GM12878 (cell line): ENCODE results near the gene CCDC51. TPM values are rescaled to one million over a fixed set of nuclear protein-coding genes. Genes with fewer than 3 reads are reported as not detected.

Experiments used
- ATAC-seq: fragments of 200-7000 bp; cut with Tn5 transposase; 3 replicates; pipeline ENCODE4 v1.9.1; 2020; ENCODE audit warnings: mild to moderate bottlenecking, moderate library complexity
- BruUV-seq: library from RNA; stranded (reverse); fragments of 400-500 nt; replicated peaks from 2 replicates; lab custom pipeline; 2021; lab: Mats Ljungman, UMichigan
- CTCF ChIA-PET: fragments of 300-600 bp; sonication (Branson Sonifier 250); formaldehyde crosslinking; extraction: SDS; loops from one replicate; lab custom pipeline; 2021; ENCODE audit warnings: inconsistent platforms; lab: Yijun Ruan, JAX
- POLR2A ChIA-PET: fragments of 350-600 bp; formaldehyde crosslinking; extraction: SDS; loops from one replicate; lab custom pipeline; 2021; ENCODE audit warnings: inconsistent platforms; lab: Charles Lee
- RAD21 ChIA-PET: fragments of 300-600 bp; sonication (Branson Sonifier 250); formaldehyde crosslinking; loops from one replicate; lab custom pipeline; 2023; ENCODE audit warnings: antibody characterized with exemption; ENCODE audit not compliant: unreplicated experiment; lab: Charles Lee
- SMC1A ChIA-PET: fragments of 300-600 bp; sonication (Branson Sonifier 250); formaldehyde crosslinking; loops from one replicate; lab custom pipeline; 2023; ENCODE audit not compliant: unreplicated experiment, uncharacterized antibody; lab: Charles Lee
- DNase-seq: peaks from one replicate; pipeline ENCODE4 v3.0.0-alpha.2; 2011; ENCODE audit warnings: low read depth, low spot score
- FAIRE-seq: peaks from 3 replicates; lab custom pipeline; 2011; peaks lifted over from hg19 to GRCh38; lab: Jason Lieb, UNC
- H2AFZ ChIP-seq: 2 replicates; pipeline ENCODE4 v1.6.0; 2011; ENCODE audit warnings: low read depth, low read length, control low read depth; ENCODE audit not compliant: control insufficient read depth
- H3K27ac ChIP-seq: 2 replicates; pipeline ENCODE4 v1.5.1; 2011; ENCODE audit warnings: control low read depth; ENCODE audit not compliant: control insufficient read depth, insufficient read depth
- H3K27me3 ChIP-seq, 2 experiments: replicated peaks in 1 of 2; 2 replicates each; pipeline versions ENCODE4 v1.6.0 to v1.6.1; 2011; ENCODE audit warnings: low read length in 1 of 2; ENCODE audit not compliant: control insufficient read depth in 2 of 2, insufficient read depth in 2 of 2
- H3K36me3 ChIP-seq, 2 experiments: 2 replicates each; pipeline ENCODE4 v1.5.1; 2011; ENCODE audit warnings: low read length in 1 of 2; ENCODE audit not compliant: control insufficient read depth in 2 of 2, insufficient read depth in 2 of 2
- H3K4me1 ChIP-seq: 2 replicates; pipeline ENCODE4 v1.6.1; 2011; ENCODE audit warnings: mild to moderate bottlenecking, low read length, moderate library complexity, mixed read lengths; ENCODE audit not compliant: control insufficient read depth, insufficient read depth
- H3K4me2 ChIP-seq: 2 replicates; pipeline ENCODE4 v1.6.0; 2011; ENCODE audit warnings: control low read depth; ENCODE audit not compliant: control insufficient read depth, insufficient read depth
- H3K4me3 ChIP-seq: fragments of 200-600 bp; sonication (generic); 2 replicates; pipeline ENCODE4 v1.5.1; 2016
- H3K79me2 ChIP-seq: 2 replicates; pipeline ENCODE4 v1.6.0; 2011; ENCODE audit warnings: low read length; ENCODE audit not compliant: control insufficient read depth, insufficient read depth
- H3K9ac ChIP-seq: 2 replicates; pipeline ENCODE4 v1.8.0; 2011; ENCODE audit warnings: low read length, control low read depth, mixed read lengths; ENCODE audit not compliant: control insufficient read depth, insufficient read depth
- H3K9me3 ChIP-seq: replicated peaks from 3 replicates; pipeline ENCODE4 v1.5.1; 2011; ENCODE audit warnings: mild to moderate bottlenecking, low read length; ENCODE audit not compliant: control insufficient read depth, insufficient read depth
- H4K20me1 ChIP-seq: 2 replicates; pipeline ENCODE4 v1.6.0; 2011; ENCODE audit not compliant: control insufficient read depth, insufficient read depth
- BRCA1 ChIP-seq: IDR thresholded peaks from 2 replicates; pipeline ENCODE4 v1.6.1; 2011; ENCODE audit warnings: low read depth, low read length, improper control_type of control experiment
- CTCF ChIP-seq, 3 experiments: IDR thresholded peaks in 2 of 3; conservative IDR thresholded peaks in 1 of 3; 2 replicates each; pipeline ENCODE4 v1.5.1; 2011; ENCODE audit warnings: low read depth in 3 of 3, low read length in 3 of 3, mild to moderate bottlenecking in 3 of 3, control low read depth in 2 of 3, moderate library complexity in 2 of 3, inconsistent platforms in 1 of 3, mixed read lengths in 1 of 3; ENCODE audit not compliant: control insufficient read depth in 2 of 3, insufficient read depth in 1 of 3; ENCODE audit errors: extremely low read depth in 1 of 3
- HDAC2 ChIP-seq: fragments of 200-600 bp; sonication (generic); IDR thresholded peaks from 2 replicates; pipeline ENCODE4 v1.6.1; 2017
- KLF5 ChIP-seq: fragments of 450-650 bp; IDR thresholded peaks from 2 replicates; pipeline ENCODE4 v1.6.1; 2014; ENCODE audit warnings: mild to moderate bottlenecking; ENCODE audit not compliant: partially characterized antibody
- MEF2B ChIP-seq: fragments of 450-650 bp; IDR thresholded peaks from 2 replicates; pipeline ENCODE4 v1.6.1; 2018; ENCODE audit warnings: mild to moderate bottlenecking, moderate library complexity; ENCODE audit not compliant: partially characterized antibody, poor library complexity, severe bottlenecking
- NKRF ChIP-seq: fragments of 450-650 bp; conservative IDR thresholded peaks from 2 replicates; pipeline ENCODE4 v1.6.1; 2017; ENCODE audit warnings: mild to moderate bottlenecking, moderate library complexity
- PML ChIP-seq: IDR thresholded peaks from 2 replicates; pipeline ENCODE4 v1.6.1; 2012; ENCODE audit warnings: low read length, inconsistent platforms
- POLR2A ChIP-seq: IDR thresholded peaks from 2 replicates; pipeline ENCODE4 v1.6.1; 2011; ENCODE audit warnings: low read depth, mild to moderate bottlenecking, low read length
- RB1 ChIP-seq: fragments of 450-650 bp; formaldehyde crosslinking; IDR thresholded peaks from 2 replicates; pipeline ENCODE4 v1.6.1; 2017; ENCODE audit warnings: mild to moderate bottlenecking, borderline replicate concordance
- SREBF1 ChIP-seq: IDR thresholded peaks from 2 replicates; pipeline ENCODE4 v1.6.1; 2012; ENCODE audit warnings: mild to moderate bottlenecking, low read length
- SRF ChIP-seq, 2 experiments: IDR thresholded peaks; 2 replicates each; pipeline ENCODE4 v1.6.1; 2011; ENCODE audit warnings: low read depth in 2 of 2, low read length in 2 of 2, mild to moderate bottlenecking in 1 of 2, moderate library complexity in 1 of 2
- WGBS: methylation state at CpG from one replicate; pipeline ENCODE4 v1.1.6; 2016; ENCODE audit warnings: low lambda C conversion rate; ENCODE audit not compliant: insufficient replicate concordance, insufficient coverage; ENCODE audit errors: missing lambda C conversion rate; 5-methylcytosine and 5-hydroxymethylcytosine counted together
- in situ Hi-C: fragments of 300-500 bp; cut with MboI; formaldehyde crosslinking; loops from 9 replicates; pipeline ENCODE4 v1.14.3; 2018; ENCODE audit warnings: mixed read lengths
- intact Hi-C: fragments of 100-400 bp; cut with micrococcal nuclease; formaldehyde crosslinking; loops from one replicate; pipeline ENCODE4 v1.14.2; 2022; ENCODE audit not compliant: unreplicated experiment
- polyA plus RNA-seq, 11 experiments: library from polyadenylated mRNA; depleted of rRNA in 4 of 11; unstranded in 6 of 11; stranded (reverse) in 5 of 11; fragments of >200 nt; fragmentation: Nextera tagmentation in 4 of 11; fragmentation: Illumina TruSeq in 1 of 11; extraction: Ambion mirVana in 4 of 11; extraction: Trizol in 1 of 11; gene quantifications; 1 replicate in 1 of 11; 2 replicates in 10 of 11; pipeline versions ENCODE4 v1.2.1 to v1.2.3, GENCODE V29; 2011 to 2016; ENCODE audit warnings: inconsistent platforms in 2 of 11, missing spikeins in 2 of 11, low read depth in 1 of 11
- total RNA-seq, 4 experiments: library from RNA; depleted of rRNA in 3 of 4; stranded (reverse); fragments of >200 nt in 3 of 4; fragmentation: Illumina TruSeq in 1 of 4; extraction: Trizol in 1 of 4; gene quantifications; 2 replicates each; pipeline versions ENCODE4 v1.2.1 to v1.2.3, GENCODE V29; 2013 to 2021
- TF ChIP-seq, protein P1 (sequence below): fragments of 450-650 bp; IDR thresholded peaks from 2 replicates; pipeline ENCODE4 v1.6.1; 2016; ENCODE audit warnings: mild to moderate bottlenecking
- TF ChIP-seq, protein P2 (sequence below): fragments of 450-650 bp; IDR thresholded peaks from 2 replicates; pipeline ENCODE4 v1.6.1; 2018; ENCODE audit warnings: mild to moderate bottlenecking, low read depth, moderate library complexity; ENCODE audit not compliant: partially characterized antibody

Gene CCDC51
- total and polyA plus RNA-seq, 10 of the 15 experiments (the other 5 are each of a cell fraction or from before 2014, with no cell fraction given): 10.6 to 54.9 (median 28.5) TPM

- TF ChIP-seq, protein P1, sequence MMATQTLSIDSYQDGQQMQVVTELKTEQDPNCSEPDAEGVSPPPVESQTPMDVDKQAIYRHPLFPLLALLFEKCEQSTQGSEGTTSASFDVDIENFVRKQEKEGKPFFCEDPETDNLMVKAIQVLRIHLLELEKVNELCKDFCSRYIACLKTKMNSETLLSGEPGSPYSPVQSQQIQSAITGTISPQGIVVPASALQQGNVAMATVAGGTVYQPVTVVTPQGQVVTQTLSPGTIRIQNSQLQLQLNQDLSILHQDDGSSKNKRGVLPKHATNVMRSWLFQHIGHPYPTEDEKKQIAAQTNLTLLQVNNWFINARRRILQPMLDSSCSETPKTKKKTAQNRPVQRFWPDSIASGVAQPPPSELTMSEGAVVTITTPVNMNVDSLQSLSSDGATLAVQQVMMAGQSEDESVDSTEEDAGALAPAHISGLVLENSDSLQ: no peak
- no peak for TF ChIP-seq HDAC2
- no peak for TF ChIP-seq SREBF1
Observed at GRCh38 chr3:48417529-48418108, 22.3 kb downstream of the CCDC51 start (continued).

DNA sequence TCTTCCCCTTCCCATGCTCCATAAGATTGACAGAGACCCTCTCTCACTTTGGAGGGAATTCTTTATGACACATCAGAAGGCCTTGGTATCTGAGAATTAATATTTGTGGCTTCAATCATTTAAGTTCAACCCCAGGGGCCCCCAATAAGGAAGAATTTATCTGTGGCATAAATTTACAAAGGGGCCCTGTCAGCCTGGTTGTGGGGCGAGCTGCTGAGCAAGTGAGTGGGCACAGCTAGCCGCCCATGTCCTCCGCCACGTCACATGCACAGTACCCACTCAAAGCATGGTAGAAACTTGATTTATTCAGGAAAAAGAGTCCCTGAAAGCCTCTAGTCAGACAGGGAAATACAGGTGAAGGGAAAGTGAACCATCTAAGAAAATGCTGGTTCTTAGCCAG is 23.4 kb downstream of the CCDC51 start:
- intact Hi-C loops: no loop called here
- Histone ChIP-seq H3K27ac (no peak overlapping the region), H3K4me1 (no peaks in the 10 kb centered on the region), H3K9me3 (no peaks in the 10 kb centered on the region), H4K20me1 (no peaks in the 10 kb centered on the region), H3K27me3 (no peaks in the 10 kb centered on the region), H2AFZ (no peak overlapping the region), H3K36me3 (no peaks in the 10 kb centered on the region), H3K4me2 (no peak overlapping the region), H3K4me3 (no peak overlapping the region), H3K79me2 (no peaks in the 10 kb centered on the region), H3K9ac (no peak overlapping the region)
- SMC1A ChIA-PET: interaction anchor here (2.0 kb wide), 1 partner anchor 15 kb away, joined by 7 read pairs; no protein-coding TSS in a partner anchor
- RAD21 ChIA-PET: interaction anchor here (3.8 kb wide), 1 partner anchor 20 kb away, joined by 15 read pairs; no protein-coding TSS in a partner anchor
- WGBS: 1% methylated on average over 4 of the region's 4 CpGs
- FAIRE-seq: no peak
- TF ChIP-seq, protein P2, sequence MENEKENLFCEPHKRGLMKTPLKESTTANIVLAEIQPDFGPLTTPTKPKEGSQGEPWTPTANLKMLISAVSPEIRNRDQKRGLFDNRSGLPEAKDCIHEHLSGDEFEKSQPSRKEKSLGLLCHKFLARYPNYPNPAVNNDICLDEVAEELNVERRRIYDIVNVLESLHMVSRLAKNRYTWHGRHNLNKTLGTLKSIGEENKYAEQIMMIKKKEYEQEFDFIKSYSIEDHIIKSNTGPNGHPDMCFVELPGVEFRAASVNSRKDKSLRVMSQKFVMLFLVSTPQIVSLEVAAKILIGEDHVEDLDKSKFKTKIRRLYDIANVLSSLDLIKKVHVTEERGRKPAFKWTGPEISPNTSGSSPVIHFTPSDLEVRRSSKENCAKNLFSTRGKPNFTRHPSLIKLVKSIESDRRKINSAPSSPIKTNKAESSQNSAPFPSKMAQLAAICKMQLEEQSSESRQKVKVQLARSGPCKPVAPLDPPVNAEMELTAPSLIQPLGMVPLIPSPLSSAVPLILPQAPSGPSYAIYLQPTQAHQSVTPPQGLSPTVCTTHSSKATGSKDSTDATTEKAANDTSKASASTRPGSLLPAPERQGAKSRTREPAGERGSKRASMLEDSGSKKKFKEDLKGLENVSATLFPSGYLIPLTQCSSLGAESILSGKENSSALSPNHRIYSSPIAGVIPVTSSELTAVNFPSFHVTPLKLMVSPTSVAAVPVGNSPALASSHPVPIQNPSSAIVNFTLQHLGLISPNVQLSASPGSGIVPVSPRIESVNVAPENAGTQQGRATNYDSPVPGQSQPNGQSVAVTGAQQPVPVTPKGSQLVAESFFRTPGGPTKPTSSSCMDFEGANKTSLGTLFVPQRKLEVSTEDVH: no peak
- no peak for TF ChIP-seq KLF5
- no peak for TF ChIP-seq SRF (IDR thresholded peaks at IDR 0.05; ENCODE audit: low read depth in 2 of 2, low read length in 2 of 2)
- TF ChIP-seq PML: no peak
- no peak for TF ChIP-seq NKRF
- no peak for TF ChIP-seq CTCF (IDR thresholded peaks at IDR 0.05 in 2 of 3, conservative IDR thresholded peaks at IDR 0.05 in 1 of 3; ENCODE audit: control insufficient read depth in 2 of 3, extremely low read depth in 1 of 3, insufficient read depth in 1 of 3, low read depth in 3 of 3, low read length in 3 of 3)
- TF ChIP-seq BRCA1: no peak
- no peak for TF ChIP-seq POLR2A
- TF ChIP-seq MEF2B: no peak
- no peak for TF ChIP-seq RB1
- ATAC-seq: no peak
- in situ Hi-C loops: no loop called here
- POLR2A ChIA-PET: interaction anchor here (0.6 kb wide), 2 partner anchors 289 to 475 kb away, joined by 3 to 4 read pairs; no protein-coding TSS in a partner anchor
- CTCF ChIA-PET: interaction anchor here (1.2 to 22.0 kb wide), 2 partner anchors 10 to 20 kb away, joined by 3 to 757 read pairs; partner anchors contain the start of genes CCDC51 and TMA7
- DNase-seq: no peak
- no TSS peak for BruUV-seq
